Gastrocnemius medialis (tissue), 4 donors: ENCODE results near the gene CLEC1A.

ENCODE experiments used
- CTCF ChIP-seq, 5 experiments: fragments of 450-650 bp in 3 of 5; fragments of 200-600 bp in 2 of 5; sonication (generic) in 2 of 5; IDR thresholded peaks in 4 of 5; conservative IDR thresholded peaks in 1 of 5; 1 replicate in 4 of 5; 2 replicates in 1 of 5; pipeline ENCODE4 v1.5.1; 2016 to 2019; ENCODE audit warnings: antibody characterized with exemption in 5 of 5, mild to moderate bottlenecking in 3 of 5, moderate library complexity in 3 of 5
- POLR2A ChIP-seq, 2 donors: fragments of 450-650 bp; IDR thresholded peaks; one replicate each; pipeline ENCODE4 v1.6.1; 2017; ENCODE audit warnings: antibody characterized with exemption in 2 of 2, mild to moderate bottlenecking in 2 of 2, moderate library complexity in 2 of 2

DNA sequence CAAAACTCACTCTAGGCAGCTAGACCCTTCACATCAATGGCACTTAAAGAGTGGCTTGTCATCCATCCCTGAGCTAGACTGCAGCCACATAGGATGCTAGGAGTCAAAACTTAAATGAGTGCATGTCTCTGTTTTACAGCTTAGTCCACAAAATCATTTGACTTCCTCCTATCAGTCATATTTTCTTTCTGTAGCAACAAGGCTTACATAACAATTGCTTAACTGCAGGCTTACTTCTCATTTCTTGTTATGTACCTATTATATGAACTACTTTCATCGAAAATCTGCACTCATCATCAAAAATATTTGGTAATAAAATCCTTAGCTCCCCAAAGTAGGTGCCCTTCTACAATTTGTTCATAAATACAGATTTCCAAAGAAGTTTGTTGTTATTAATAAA lies 30.1 kb downstream of the CLEC1A start:
- TF ChIP-seq CTCF (IDR thresholded peaks at IDR 0.05 in 4 of 5, conservative IDR thresholded peaks at IDR 0.05 in 1 of 5) (no peak), POLR2A (IDR thresholded peaks at IDR 0.05) (no peak)
